Measurements from ENCODE around the gene KMT5B.

GRCh38 chr11:68133761-68134160 is 79.3 kb downstream of the KMT5B start:
- TF ChIP-seq CTCF (IDR thresholded peaks at IDR 0.05; ENCODE audit: low read length) (no peak), EZH2 (optimal IDR thresholded peaks at IDR 0.05; ENCODE audit: low read depth, low read length) (no peak)

Data from MM.1S (cell line).